Measurements from ENCODE around the gene CDC40.
"Not testable (repeated sequence)": the region's sequence is repeated elsewhere in the genome, so short reads cannot be mapped to it uniquely, and the experiment has no call there.

CDC40 gene

GRCh38 chr6:110269623-110270022 lies 89.4 kb downstream of the CDC40 start:
- H3K9me3 Mint-ChIP-seq = peaks cover 4 to 5% of the 10 kb centered on the region in 2 donors
- H3K27ac Mint-ChIP-seq = no peak overlapping the region
- H3K36me3 Mint-ChIP-seq = no peaks in the 10 kb centered on the region
- no peak for DNase-seq
- no peak overlapping the region for H3K4me3 Mint-ChIP-seq
- no peaks in the 10 kb centered on the region for H3K4me1 Mint-ChIP-seq
- no peak for ATAC-seq (replicated peaks)
- peaks cover 0 to 12% of the 10 kb centered on the region in 2 donors for H3K27me3 Mint-ChIP-seq

- peaks cover 5 to 6% of the 10 kb centered on the region in 2 donors for H3K9me3 Mint-ChIP-seq
- H3K27me3 Mint-ChIP-seq = peaks cover 0 to 14% of the 10 kb centered on the region in 2 donors
- DNase-seq (no peak), ATAC-seq (replicated peaks) (no peak)
- no peak overlapping the region for H3K27ac Mint-ChIP-seq
- H3K4me1 Mint-ChIP-seq = no peaks in the 10 kb centered on the region
- H3K36me3 Mint-ChIP-seq = peaks cover 0 to 2% of the 10 kb centered on the region in 2 donors
- H3K4me3 Mint-ChIP-seq = no peak overlapping the region
Observed at GRCh38 chr6:110270165-110270564, 89.9 kb downstream of the CDC40 start.

- DNase-seq = no peak
- Mint-ChIP-seq H3K36me3 (peaks cover 0 to 4% of the 10 kb centered on the region in 2 donors), H3K27ac (no peak overlapping the region), H3K4me1 (no peaks in the 10 kb centered on the region), H3K9me3 (peaks cover 5 to 8% of the 10 kb centered on the region in 2 donors), H3K4me3 (no peak overlapping the region), H3K27me3 (peaks cover 0 to 17% of the 10 kb centered on the region in 2 donors)
- ATAC-seq (replicated peaks) = no peak
Observed at GRCh38 chr6:110271732-110272022, 91.5 kb downstream of the CDC40 start.

GRCh38 chr6:110272781-110273180 lies 92.6 kb downstream of the CDC40 start:
- not testable (repeated sequence) for H3K36me3 Mint-ChIP-seq; ATAC-seq (replicated peaks); H3K9me3 Mint-ChIP-seq; H3K27ac Mint-ChIP-seq; H3K4me3 Mint-ChIP-seq; DNase-seq; H3K4me1 Mint-ChIP-seq
- H3K27me3 Mint-ChIP-seq = peaks cover 0 to 17% of the 10 kb centered on the region in 2 donors

- peaks cover 3 to 8% of the 10 kb centered on the region in 2 donors for H3K9me3 Mint-ChIP-seq
- no peak overlapping the region for H3K27ac Mint-ChIP-seq
- no peak overlapping the region for H3K4me3 Mint-ChIP-seq
- DNase-seq = no peak
- H3K36me3 Mint-ChIP-seq = peaks cover 0 to 7% of the 10 kb centered on the region in 2 donors
- no peaks in the 10 kb centered on the region for H3K4me1 Mint-ChIP-seq
- peaks cover 0 to 14% of the 10 kb centered on the region in 2 donors for H3K27me3 Mint-ChIP-seq
- ATAC-seq (replicated peaks) = no peak
Observed at GRCh38 chr6:110277100-110277665, 97.0 kb downstream of the CDC40 start.

Measured in stimulated activated naive B cell treated with anti-CD40 and anti-IgM and Interleukin-4, amounts not matched to agents 10 μg/mL and 1 μg/mL and 100 μg/mL, for 72 hours (primary cell).